GF-D8 (cell line): ENCODE measurements around the gene RUFY4.
"Not testable (repeated sequence)": the region's sequence is repeated elsewhere in the genome, so short reads cannot be mapped to it uniquely, and the experiment has no call there.

Experiments
- DNase-seq: peaks from one replicate; lab custom pipeline; 2025; lab: John Stamatoyannopoulos, UW

Gene RUFY4

DNA sequence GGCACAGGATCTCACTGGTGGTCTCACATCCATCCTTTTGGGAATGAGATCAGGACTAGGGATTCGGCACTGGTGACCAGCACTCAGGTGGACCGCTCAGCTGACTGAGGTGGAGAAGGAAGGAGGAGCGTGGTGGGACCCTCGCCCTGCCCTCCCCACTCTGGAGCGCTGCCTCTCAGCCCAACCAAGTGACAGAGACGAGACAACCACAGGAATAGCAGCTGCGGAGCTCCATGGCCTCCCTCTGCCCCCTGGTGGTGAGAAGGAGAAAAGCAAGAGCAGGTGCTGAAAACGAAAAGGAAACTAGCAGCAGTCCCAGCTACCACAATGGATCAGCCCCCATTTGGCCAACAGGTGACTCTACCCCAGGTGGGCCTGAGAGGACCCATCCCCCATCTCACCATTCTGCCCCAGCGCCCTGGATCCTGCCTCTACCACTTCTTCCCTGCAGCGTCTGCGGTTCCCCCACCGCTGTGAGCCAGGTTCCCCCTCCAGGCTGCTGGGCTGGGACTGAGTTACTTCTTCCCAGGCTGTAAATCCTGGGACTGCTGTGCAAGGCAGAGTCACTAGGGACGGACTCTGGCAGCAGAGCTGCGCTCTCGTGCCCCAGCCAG lies at the start of gene RUFY4:
RUFY4 (plus strand) TSS at position 533 of the 614 bp plus-strand sequence. CDS start 1,353 bp downstream, outside the sequence.
- not testable (repeated sequence) for DNase-seq

DNA sequence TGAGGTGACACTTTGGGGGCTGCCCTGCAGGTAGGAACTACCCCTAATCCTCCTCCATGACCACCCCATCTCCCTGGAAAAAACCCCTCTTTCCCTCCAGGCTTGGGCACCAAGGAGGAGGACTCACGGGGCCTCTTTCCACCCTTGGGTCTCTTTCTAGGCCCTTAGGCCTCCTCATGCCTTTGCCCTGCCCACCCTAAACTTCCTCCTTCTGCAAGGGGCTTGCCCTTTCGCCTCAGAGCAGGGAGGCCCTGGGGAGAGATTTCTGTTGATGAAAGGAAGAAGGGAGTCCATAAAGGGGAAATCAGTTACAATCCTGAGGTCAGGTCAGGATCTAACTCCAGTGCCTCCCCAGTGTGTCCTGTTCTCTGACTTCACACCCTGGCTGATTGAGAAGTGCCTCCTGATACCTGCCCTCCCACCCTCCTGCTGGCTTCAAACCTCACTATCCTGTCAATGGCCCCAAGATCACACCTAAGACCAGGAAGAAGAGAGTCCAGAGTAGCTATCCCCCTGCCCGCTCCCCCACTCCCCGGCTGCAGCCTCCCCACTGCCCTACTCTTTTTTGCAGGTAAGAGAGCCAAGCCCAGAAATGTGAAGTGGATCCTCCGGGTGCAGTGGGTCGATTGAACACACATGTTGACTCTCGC lies 49.5 kb upstream of the RUFY4 start:
- peak; percentile 11 for DNase-seq

DNA sequence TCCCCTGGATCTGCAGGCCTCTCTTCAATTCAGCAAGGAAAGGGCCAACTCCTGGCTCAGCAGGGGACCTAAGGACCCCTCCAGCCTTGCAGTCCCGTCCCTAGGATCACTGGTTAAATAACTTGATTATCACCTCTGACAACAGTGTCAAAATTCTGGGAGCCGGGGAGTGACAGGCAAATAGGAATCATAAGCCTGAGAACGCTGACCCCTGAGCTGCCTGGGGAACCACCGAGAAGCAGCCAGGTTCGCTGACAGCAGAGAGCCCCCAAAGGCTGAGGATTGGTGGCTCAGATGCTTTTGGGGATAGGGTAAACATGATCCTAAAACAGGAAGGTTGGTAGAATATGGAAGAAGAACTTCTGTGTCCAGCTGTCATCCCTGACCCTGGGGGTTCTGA lies 48.8 kb upstream of the RUFY4 start:
- DNase-seq: no peak

GRCh38 chr2:218020966-218021535 lies 48.0 kb upstream of the RUFY4 start:
- DNase-seq: no peak

- DNase-seq: no peak
Measured at GRCh38 chr2:218021536-218022071, 47.4 kb upstream of the RUFY4 start.

DNA sequence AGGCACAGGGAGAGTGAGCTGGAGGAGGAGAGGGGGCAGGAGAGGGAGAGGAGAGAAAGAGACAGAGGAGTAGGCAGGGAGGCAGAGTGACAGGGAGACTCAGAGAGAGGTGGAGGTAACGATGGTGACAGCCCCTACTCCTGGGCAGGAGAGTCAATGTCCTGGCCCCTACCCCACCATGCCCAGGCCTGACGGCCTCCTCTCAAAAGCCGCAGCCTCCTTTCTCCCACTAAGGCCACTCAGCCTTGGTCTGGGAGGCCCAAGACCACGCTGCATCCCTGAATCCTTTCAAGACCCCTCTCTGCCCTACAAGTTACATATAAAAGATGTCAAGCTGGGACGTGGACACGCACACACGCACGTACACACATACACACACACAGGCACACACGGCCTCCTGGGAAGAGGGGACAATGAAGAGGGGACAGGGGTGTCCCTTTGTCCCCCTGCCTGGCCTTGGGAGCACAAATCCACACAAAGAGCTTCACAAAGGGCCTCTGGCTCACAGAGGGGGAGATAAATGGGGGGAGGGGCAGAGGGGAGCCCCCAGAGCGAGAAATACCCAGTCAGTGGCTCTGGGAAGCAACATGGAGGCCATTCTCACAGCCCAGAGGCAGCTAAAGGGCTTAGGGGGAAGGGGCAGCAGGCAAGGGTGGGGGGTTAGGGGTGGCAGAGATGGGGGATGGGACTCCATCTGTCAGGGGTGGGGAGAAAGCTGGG lies 46.8 kb upstream of the RUFY4 start:
- no peak for DNase-seq

GRCh38 chr2:218022851-218023530 lies 46.1 kb upstream of the RUFY4 start:
- DNase-seq: no peak

DNA sequence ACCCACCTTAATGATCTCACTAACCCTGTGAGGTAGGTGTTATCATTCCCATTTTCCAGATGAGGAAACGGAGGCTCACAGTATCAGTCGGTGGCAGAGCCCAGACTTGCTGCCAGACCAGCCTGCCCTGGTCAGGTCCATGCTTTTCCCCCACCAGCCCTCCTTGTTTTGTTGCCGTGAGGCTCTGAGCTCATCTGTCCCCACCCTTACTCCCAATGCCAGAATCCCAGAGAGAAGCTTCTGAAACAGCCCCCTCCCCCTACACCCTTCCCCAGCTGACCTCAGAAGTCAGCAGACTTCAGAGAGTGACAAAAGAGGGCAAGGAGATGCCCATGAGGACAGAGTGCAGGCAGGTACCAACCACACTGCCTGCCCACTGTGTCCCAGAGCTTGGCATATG lies 45.4 kb upstream of the RUFY4 start:
- no peak for DNase-seq

DNA sequence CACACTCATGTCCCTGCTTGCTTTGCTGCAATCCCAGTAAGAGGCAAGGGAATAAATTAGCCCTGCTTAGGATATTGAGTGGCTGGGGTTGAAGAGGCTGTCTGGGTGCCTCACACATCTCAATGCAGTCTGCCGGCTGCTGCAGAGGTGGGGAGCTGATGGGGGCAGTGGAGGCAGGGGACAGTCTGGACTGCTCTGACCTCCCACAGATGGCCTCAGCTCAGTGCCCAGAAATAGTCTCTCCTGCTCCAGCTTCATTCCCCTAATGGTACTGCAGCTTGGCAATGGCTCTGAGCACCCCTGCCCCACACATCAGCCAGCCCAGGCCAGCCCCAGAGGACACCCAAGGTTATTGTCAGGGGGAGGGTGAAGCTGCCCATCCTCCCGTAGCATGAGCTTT lies 44.7 kb upstream of the RUFY4 start:
- DNase-seq: no peak

DNA sequence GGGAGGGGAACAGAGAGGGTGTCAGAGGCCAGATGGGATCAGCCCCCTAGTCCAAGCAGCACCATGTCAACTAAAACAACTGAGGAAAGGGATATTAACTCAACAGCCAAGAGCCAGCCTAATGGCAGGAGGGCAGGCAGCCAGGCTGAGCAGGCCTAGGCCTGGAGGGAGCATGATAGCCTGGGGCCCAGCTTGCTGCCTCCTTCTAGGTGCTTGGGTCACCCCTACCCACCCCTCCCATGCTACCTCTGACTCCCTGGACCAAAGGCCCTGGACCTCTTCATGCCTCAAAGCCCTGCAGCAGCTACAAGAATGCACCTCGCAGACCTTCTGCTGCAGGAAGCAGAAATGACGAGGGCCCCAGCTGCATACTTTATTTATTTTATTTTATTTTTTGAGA lies 44.2 kb upstream of the RUFY4 start:
- DNase-seq: no peak

DNA sequence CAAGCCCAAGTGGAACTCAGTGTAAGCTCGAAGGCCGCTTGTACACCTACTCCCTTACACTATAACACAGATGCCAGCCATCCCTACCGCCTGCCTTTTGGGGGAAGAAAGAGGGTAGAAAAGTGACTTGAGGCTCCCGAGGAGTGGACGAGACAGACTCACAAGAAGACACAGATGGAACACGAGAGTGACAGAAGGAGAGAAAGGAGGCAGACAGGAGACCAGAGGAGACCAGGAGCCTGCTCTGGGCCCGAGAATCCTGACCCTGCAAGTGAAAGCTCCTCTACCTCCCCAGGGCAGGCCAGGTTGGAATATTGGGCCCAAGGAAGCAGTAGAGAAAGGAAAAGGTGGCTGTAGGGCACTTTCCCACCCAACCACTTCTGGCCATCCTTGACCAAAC lies 42.8 kb upstream of the RUFY4 start:
- no peak for DNase-seq

GRCh38 chr2:218026676-218027425 lies 42.2 kb upstream of the RUFY4 start:
- no peak for DNase-seq

DNA sequence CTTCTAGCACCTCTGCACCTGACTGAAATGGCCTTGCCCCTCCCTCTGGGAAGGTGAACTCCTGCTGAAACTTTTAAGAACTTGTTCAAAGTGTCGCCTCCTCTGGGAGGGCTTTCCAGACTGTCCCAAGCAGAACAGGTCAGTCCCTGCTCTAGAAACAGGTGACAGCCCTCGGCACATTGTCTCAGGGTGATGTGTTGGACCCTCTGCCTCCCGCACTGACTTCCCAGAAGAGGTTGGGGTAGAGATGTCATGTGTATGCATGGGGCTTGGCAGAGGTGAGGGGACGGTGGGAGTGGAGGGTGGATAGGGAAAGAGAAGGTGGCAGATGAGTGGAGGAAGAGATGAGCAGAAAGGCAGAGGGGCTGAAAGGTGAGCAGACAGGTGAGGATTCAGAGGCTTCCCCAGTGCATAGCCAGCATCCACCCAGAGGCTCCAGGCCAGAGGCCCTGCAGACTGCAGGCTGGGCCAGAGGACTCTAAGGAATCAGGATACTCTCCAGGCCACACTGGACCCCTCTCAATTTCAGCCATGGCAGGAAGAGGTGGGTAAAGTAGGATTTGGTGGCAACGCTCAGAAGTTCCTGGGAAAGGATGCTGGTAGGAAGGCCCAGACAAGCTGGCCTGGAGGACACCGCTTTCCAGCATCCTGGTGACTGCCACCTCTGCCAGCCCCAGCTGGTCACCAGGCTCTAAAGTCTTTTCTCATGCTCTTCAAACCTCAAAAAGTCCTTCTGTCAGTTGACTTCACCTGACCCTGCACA lies 41.4 kb upstream of the RUFY4 start:
- DNase-seq: no peak

GRCh38 chr2:218028189-218028495 lies 40.9 kb upstream of the RUFY4 start:
- DNase-seq: no peak

- DNase-seq: no peak
Measured at GRCh38 chr2:218028562-218029348, 40.3 kb upstream of the RUFY4 start.

- DNase-seq: no peak
Measured at GRCh38 chr2:218029366-218030360, 39.4 kb upstream of the RUFY4 start.

- DNase-seq: no peak
Measured at GRCh38 chr2:218030409-218031195, 38.5 kb upstream of the RUFY4 start.

DNA sequence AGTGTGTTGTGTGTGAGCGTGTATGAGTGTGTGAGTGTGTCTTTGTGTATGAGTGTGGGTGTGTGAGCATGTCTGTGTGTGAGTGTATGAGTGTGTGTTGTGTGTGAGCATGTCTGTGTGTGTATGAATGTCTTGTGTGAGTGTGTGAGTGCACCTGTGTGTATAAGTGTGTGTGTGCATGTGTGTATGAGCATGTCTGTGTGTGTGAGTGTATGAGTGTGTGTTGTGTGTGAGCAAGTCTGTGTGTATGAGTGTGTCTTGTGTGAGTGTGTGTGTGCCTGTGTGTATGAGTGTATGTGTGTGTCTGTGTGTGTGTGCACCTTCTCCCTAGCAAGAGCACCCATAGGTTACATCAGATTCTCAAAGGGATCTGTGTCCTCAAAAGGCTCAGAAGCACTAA lies 37.8 kb upstream of the RUFY4 start:
- DNase-seq: no peak
